Adrenal gland (tissue), 5 donors: ENCODE measurements around the gene NRP1.

Experiments
- POLR2A ChIP-seq, 2 donors: fragments of 450-650 bp; IDR thresholded peaks; one replicate each; pipeline ENCODE4 v1.6.1; 2017; ENCODE audit warnings: antibody characterized with exemption in 2 of 2, mild to moderate bottlenecking in 2 of 2, moderate library complexity in 1 of 2
- TF ChIP-seq, protein P1 (sequence below), 6 experiments: fragments of 450-650 bp in 4 of 6; fragments of 200-600 bp in 2 of 6; sonication (generic) in 1 of 6; IDR thresholded peaks; 1 replicate in 5 of 6; 2 replicates in 1 of 6; pipeline versions ENCODE4 v1.5.1 to v1.8.0; 2016 to 2021; ENCODE audit warnings: antibody characterized with exemption in 6 of 6, mild to moderate bottlenecking in 2 of 6, moderate library complexity in 1 of 6
- donor health status: DM: no; HTN: no; CAD: no.

DNA sequence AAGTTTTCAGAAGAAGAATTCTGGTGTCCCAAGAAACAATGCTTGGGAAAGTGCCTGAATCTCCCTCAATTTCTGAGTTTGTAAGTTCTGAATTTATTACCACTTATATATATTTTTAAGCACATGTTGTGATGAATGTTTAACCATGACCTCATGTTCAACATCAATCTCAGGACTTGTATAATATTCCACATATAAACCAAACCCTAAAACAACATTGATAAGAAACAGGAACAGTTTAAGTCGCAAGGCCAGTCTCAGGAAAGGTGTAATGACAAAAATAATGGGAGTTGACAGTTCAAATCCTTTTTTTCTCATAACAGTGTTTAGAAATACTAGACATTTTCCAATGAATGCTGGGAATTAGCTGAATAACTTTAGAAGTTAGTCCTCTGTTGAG lies 22.8 kb downstream of the NRP1 start:
- TF ChIP-seq, protein P1, sequence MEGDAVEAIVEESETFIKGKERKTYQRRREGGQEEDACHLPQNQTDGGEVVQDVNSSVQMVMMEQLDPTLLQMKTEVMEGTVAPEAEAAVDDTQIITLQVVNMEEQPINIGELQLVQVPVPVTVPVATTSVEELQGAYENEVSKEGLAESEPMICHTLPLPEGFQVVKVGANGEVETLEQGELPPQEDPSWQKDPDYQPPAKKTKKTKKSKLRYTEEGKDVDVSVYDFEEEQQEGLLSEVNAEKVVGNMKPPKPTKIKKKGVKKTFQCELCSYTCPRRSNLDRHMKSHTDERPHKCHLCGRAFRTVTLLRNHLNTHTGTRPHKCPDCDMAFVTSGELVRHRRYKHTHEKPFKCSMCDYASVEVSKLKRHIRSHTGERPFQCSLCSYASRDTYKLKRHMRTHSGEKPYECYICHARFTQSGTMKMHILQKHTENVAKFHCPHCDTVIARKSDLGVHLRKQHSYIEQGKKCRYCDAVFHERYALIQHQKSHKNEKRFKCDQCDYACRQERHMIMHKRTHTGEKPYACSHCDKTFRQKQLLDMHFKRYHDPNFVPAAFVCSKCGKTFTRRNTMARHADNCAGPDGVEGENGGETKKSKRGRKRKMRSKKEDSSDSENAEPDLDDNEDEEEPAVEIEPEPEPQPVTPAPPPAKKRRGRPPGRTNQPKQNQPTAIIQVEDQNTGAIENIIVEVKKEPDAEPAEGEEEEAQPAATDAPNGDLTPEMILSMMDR (IDR thresholded peaks at IDR 0.05), result no peak
- no peak for TF ChIP-seq POLR2A (IDR thresholded peaks at IDR 0.05)
